H1 (cell line): Measurements from ENCODE around the gene CORO6. TPM values are rescaled to one million over a fixed set of nuclear protein-coding genes. Genes with fewer than 3 reads are reported as not detected.
"Not testable (repeated sequence)": the region's sequence is repeated elsewhere in the genome, so short reads cannot be mapped to it uniquely, and the experiment has no call there.

Source experiments
- CTCF ChIA-PET: fragments of 300-600 bp; sonication (Branson Sonifier 250); formaldehyde crosslinking; loops from one replicate; lab custom pipeline; 2021; ENCODE audit not compliant: partially characterized antibody; lab: Charles Lee
- POLR2A ChIA-PET: fragments of 300-600 bp; sonication (Branson Sonifier 250); formaldehyde crosslinking; loops from one replicate; lab custom pipeline; 2021; ENCODE audit warnings: inconsistent platforms; ENCODE audit not compliant: partially characterized antibody; lab: Charles Lee
- DNase-seq, 2 experiments: peaks; one replicate each; pipeline versions ENCODE4 v3.0.0 to v3.0.0-alpha.2; 2010 to 2022; ENCODE audit warnings: low spot score in 2 of 2, low read depth in 1 of 2, mixed read lengths in 1 of 2
- FAIRE-seq: peaks from 2 replicates; lab custom pipeline; 2011; peaks lifted over from hg19 to GRCh38; lab: Jason Lieb, UNC
- H2AFZ ChIP-seq: 2 replicates; pipeline ENCODE4 v1.8.1; 2012; ENCODE audit warnings: low read length, inconsistent platforms
- H2AK5ac ChIP-seq: 2 replicates; pipeline ENCODE4 v1.6.1; 2013; ENCODE audit warnings: low read depth, low read length
- H2BK120ac ChIP-seq: replicated peaks from 2 replicates; pipeline ENCODE3; 2013; ENCODE audit warnings: low read depth, low read length, inconsistent platforms
- H2BK12ac ChIP-seq: 2 replicates; pipeline ENCODE4 v1.6.1; 2013; ENCODE audit warnings: low read depth, low read length
- H2BK15ac ChIP-seq: 2 replicates; pipeline ENCODE4 v1.6.1; 2013; ENCODE audit warnings: low read length
- H2BK20ac ChIP-seq: 2 replicates; pipeline ENCODE4 v1.6.1; 2013; ENCODE audit warnings: low read length
- H2BK5ac ChIP-seq: 2 replicates; pipeline ENCODE4 v1.6.1; 2013; ENCODE audit warnings: low read depth, low read length
- H3K14ac ChIP-seq: 2 replicates; pipeline ENCODE4 v1.6.1; 2013; ENCODE audit warnings: inconsistent platforms; ENCODE audit not compliant: insufficient read length
- H3K18ac ChIP-seq: 2 replicates; pipeline ENCODE4 v1.6.1; 2013; ENCODE audit warnings: low read length; ENCODE audit errors: extremely low read depth
- H3K23ac ChIP-seq: 2 replicates; pipeline ENCODE4 v1.6.1; 2013; ENCODE audit warnings: inconsistent platforms; ENCODE audit not compliant: insufficient read length
- H3K23me2 ChIP-seq: 2 replicates; pipeline ENCODE4 v1.6.1; 2013; ENCODE audit warnings: low read depth, low read length
- H3K27ac ChIP-seq: 2 replicates; pipeline ENCODE4 v1.6.1; 2011; ENCODE audit warnings: low read depth, low read length, inconsistent platforms
- H3K27me3 ChIP-seq, 4 experiments: replicated peaks in 1 of 4; 1 replicate in 1 of 4; 2 replicates in 3 of 4; pipeline versions ENCODE4 v1.6.1 to v1.8.1; 2011 to 2013; ENCODE audit warnings: low read length in 3 of 4, mild to moderate bottlenecking in 3 of 4, inconsistent platforms in 2 of 4, mixed read lengths in 2 of 4, moderate library complexity in 1 of 4; ENCODE audit not compliant: control insufficient read depth in 3 of 4, insufficient read depth in 3 of 4; ENCODE audit errors: extremely low read depth in 1 of 4
- H3K36me3 ChIP-seq, 4 experiments: 2 replicates each; pipeline versions ENCODE4 v1.6.1 to v1.8.1; 2011 to 2013; ENCODE audit warnings: mild to moderate bottlenecking in 4 of 4, low read length in 3 of 4, moderate library complexity in 2 of 4, control low read depth in 1 of 4, inconsistent platforms in 1 of 4; ENCODE audit not compliant: insufficient read depth in 4 of 4, control insufficient read depth in 2 of 4
- H3K4ac ChIP-seq: replicated peaks from 2 replicates; pipeline ENCODE3; 2013; ENCODE audit warnings: low read length, low read depth, mixed read lengths, inconsistent platforms; ENCODE audit not compliant: insufficient read length
- H3K4me1 ChIP-seq, 4 experiments: replicated peaks in 1 of 4; 1 replicate in 1 of 4; 2 replicates in 3 of 4; pipeline versions ENCODE4 v1.6.1 to v1.8.1; 2011 to 2013; ENCODE audit warnings: low read length in 3 of 4, inconsistent platforms in 2 of 4, mixed read lengths in 1 of 4; ENCODE audit not compliant: insufficient read depth in 4 of 4, control insufficient read depth in 3 of 4
- H3K4me2 ChIP-seq, 2 experiments: 2 replicates each; pipeline versions ENCODE4 v1.6.1 to v1.8.1; 2011 to 2013; ENCODE audit warnings: low read depth in 2 of 2, low read length in 2 of 2, control low read depth in 1 of 2, inconsistent platforms in 1 of 2, mild to moderate bottlenecking in 1 of 2; ENCODE audit not compliant: insufficient read depth in 1 of 2
- H3K4me3 ChIP-seq, 4 experiments: fragments of 200-600, 300-600 bp in 1 of 4; sonication (generic), shearing (Covaris generic), sonication (Bioruptor Twin) in 1 of 4; 2 replicates each; pipeline versions ENCODE4 v1.5.1 to v1.8.1; 2011 to 2016; ENCODE audit warnings: low read length in 4 of 4, low read depth in 3 of 4, control low read depth in 2 of 4, inconsistent platforms in 2 of 4, mild to moderate bottlenecking in 2 of 4, mixed read lengths in 1 of 4, moderate library complexity in 1 of 4; ENCODE audit not compliant: insufficient read depth in 2 of 4; ENCODE audit errors: extremely low read depth in 1 of 4
- H3K56ac ChIP-seq: replicated peaks from 2 replicates; pipeline ENCODE3; 2013; ENCODE audit warnings: low read depth, mild to moderate bottlenecking, mixed read lengths, low read length, inconsistent platforms; ENCODE audit not compliant: insufficient read length
- H3K79me1 ChIP-seq: 2 replicates; pipeline ENCODE4 v1.6.1; 2013; ENCODE audit warnings: low read depth, low read length, control low read depth
- H3K79me2 ChIP-seq, 2 experiments: 2 replicates each; pipeline versions ENCODE4 v1.6.1 to v1.8.1; 2012 to 2013; ENCODE audit warnings: low read length in 2 of 2, mild to moderate bottlenecking in 2 of 2, inconsistent platforms in 1 of 2; ENCODE audit not compliant: insufficient read depth in 2 of 2, control insufficient read depth in 1 of 2
- H3K9ac ChIP-seq, 4 experiments: replicated peaks in 1 of 4; 1 replicate in 1 of 4; 2 replicates in 3 of 4; pipeline versions ENCODE4 v1.6.1 to v1.8.1; 2011 to 2013; ENCODE audit warnings: low read depth in 3 of 4, low read length in 3 of 4, control low read depth in 2 of 4, mild to moderate bottlenecking in 2 of 4, moderate library complexity in 2 of 4, inconsistent platforms in 1 of 4; ENCODE audit errors: extremely low read depth in 1 of 4
- H3K9me3 ChIP-seq, 2 experiments: 2 replicates each; pipeline versions ENCODE4 v1.6.1 to v1.8.1; 2012 to 2013; ENCODE audit warnings: mild to moderate bottlenecking in 2 of 2, moderate library complexity in 2 of 2, control low read depth in 1 of 2, inconsistent platforms in 1 of 2, low read depth in 1 of 2, low read length in 1 of 2, mixed read lengths in 1 of 2; ENCODE audit not compliant: insufficient read depth in 2 of 2
- H4K20me1 ChIP-seq, 2 experiments: replicated peaks in 1 of 2; 2 replicates each; pipeline versions ENCODE3 to v1.8.1; 2011 to 2013; ENCODE audit warnings: inconsistent platforms in 2 of 2, low read length in 2 of 2, mild to moderate bottlenecking in 1 of 2; ENCODE audit not compliant: insufficient read depth in 2 of 2, control insufficient read depth in 1 of 2
- H4K5ac ChIP-seq: 2 replicates; pipeline ENCODE4 v1.6.1; 2013; ENCODE audit warnings: low read length, low read depth, mixed read lengths, inconsistent platforms; ENCODE audit not compliant: insufficient read length
- H4K8ac ChIP-seq: 2 replicates; pipeline ENCODE4 v1.8.0; 2013; ENCODE audit warnings: mild to moderate bottlenecking, moderate library complexity, low read length, inconsistent platforms; ENCODE audit not compliant: insufficient read depth; ENCODE audit errors: extremely low read depth
- H4K91ac ChIP-seq: replicated peaks from 2 replicates; pipeline ENCODE3; 2013; ENCODE audit warnings: low read length, mixed read lengths, inconsistent platforms; ENCODE audit not compliant: insufficient read length
- WGBS, 2 experiments: shearing (Covaris generic) in 1 of 2; methylation state at CpG; one replicate each; pipeline versions ENCODE4 v1.1.6 to v1.1.7; 2013 to 2015; ENCODE audit warnings: low lambda C conversion rate in 2 of 2, mixed read lengths in 2 of 2, inconsistent platforms in 1 of 2, low coverage in 1 of 2, missing lambda C conversion rate in 1 of 2; ENCODE audit not compliant: insufficient replicate concordance in 2 of 2, insufficient coverage in 1 of 2, insufficient read length in 1 of 2; ENCODE audit errors: extremely low coverage in 1 of 2, missing lambda C conversion rate in 1 of 2; 5-methylcytosine and 5-hydroxymethylcytosine counted together
- polyA plus RNA-seq, 7 experiments: library from polyadenylated mRNA; depleted of rRNA in 3 of 7; stranded (reverse) in 5 of 7; unstranded in 2 of 7; fragments of >200 nt in 5 of 7; fragments of 200-250 nt in 2 of 7; gene quantifications; 1 replicate in 5 of 7; 2 replicates in 1 of 7; 4 replicates in 1 of 7; pipeline versions ENCODE4 v1.2.1 to v1.2.3, GENCODE V29; 2011 to 2013; ENCODE audit warnings: missing spikeins in 2 of 7, mixed read lengths in 2 of 7
- total RNA-seq: library from RNA; stranded (reverse); fragmentation: NEBNext Ultra II Directional; extraction: Animal tissue kit (Norgen Biotek cat#: 25700); gene quantifications from 2 replicates; pipeline ENCODE4 v1.2.1, GENCODE V29; 2021

CORO6 gene
- total and polyA plus RNA-seq, 2 of the 8 experiments (the other 6 are each of a cell fraction or from before 2014, with no cell fraction given) = 2.5 to 8.6 TPM

GRCh38 chr17:29651913-29652312, 29.2 kb upstream of the CORO6 start:
- CTCF ChIA-PET = interaction anchor here (1.0 to 1.4 kb wide), 2 partner anchors 9 to 13 kb away, joined by 3 to 6 read pairs; no protein-coding TSS in a partner anchor
- FAIRE-seq, H2AK5ac ChIP-seq, H3K4me3 ChIP-seq, H2BK5ac ChIP-seq, H2BK12ac ChIP-seq, H3K9me3 ChIP-seq, H3K23ac ChIP-seq, H3K18ac ChIP-seq, H4K8ac ChIP-seq, H3K36me3 ChIP-seq, H3K27ac ChIP-seq, H3K14ac ChIP-seq, H2AFZ ChIP-seq, H2BK15ac ChIP-seq, H3K79me1 ChIP-seq, H3K56ac ChIP-seq, H3K27me3 ChIP-seq, H3K79me2 ChIP-seq, H3K4ac ChIP-seq, DNase-seq, H3K9ac ChIP-seq, H3K4me2 ChIP-seq, H4K20me1 ChIP-seq, H4K91ac ChIP-seq, H4K5ac ChIP-seq, H2BK120ac ChIP-seq, H3K4me1 ChIP-seq, H2BK20ac ChIP-seq, POLR2A ChIA-PET, H3K23me2 ChIP-seq: not testable (repeated sequence)
- 88% methylated on average over 7 of the region's 7 CpGs; no CpG with 5 or more reads in 1 of the 2 experiments for WGBS, 2 experiments
